ENCODE results near the gene FFAR1.

The FFAR1 gene

GRCh38 chr19:35302446-35302845, 45.3 kb upstream of the FFAR1 start:
- H3K4me3 ChIP-seq (ENCODE audit: low read depth, low read length), result no peak overlapping the region
- DNase-seq (ENCODE audit: low read depth), result no peak
- no peak for TF ChIP-seq CTCF (IDR thresholded peaks at IDR 0.05; ENCODE audit: insufficient read depth, low read depth, low read length, missing control alignments)

DNA sequence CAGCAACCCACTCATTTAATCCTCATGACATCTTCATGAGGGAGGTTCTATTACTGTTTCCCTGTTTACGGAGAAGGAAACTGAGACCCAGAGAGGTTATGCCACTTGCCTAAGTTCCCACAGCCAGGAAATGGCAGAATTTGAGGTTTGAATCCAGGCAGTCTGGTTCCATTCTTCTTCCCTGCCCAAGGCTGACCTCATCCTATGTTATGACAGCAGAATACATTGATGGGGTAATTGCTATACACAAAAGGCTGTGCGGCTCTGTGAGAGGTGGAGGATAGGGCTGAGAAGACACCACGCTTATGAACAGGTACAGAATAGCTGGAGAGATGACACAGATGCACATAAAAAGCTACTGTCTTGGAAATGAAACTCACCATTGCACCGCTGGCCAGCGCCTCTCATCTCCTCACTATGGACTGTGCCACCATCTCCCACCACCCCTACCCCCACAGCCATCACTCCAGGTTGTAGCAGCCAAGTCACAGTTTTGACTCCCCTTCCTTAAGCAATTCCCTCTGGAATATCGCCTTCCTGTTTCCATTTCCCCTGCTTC, 44.3 kb upstream of the FFAR1 start:
- DNase-seq (ENCODE audit: low read depth), result no peak
- TF ChIP-seq CTCF (IDR thresholded peaks at IDR 0.05; ENCODE audit: insufficient read depth, low read depth, low read length, missing control alignments), result no peak
- H3K4me3 ChIP-seq (ENCODE audit: low read depth, low read length), result no peak overlapping the region

DNA sequence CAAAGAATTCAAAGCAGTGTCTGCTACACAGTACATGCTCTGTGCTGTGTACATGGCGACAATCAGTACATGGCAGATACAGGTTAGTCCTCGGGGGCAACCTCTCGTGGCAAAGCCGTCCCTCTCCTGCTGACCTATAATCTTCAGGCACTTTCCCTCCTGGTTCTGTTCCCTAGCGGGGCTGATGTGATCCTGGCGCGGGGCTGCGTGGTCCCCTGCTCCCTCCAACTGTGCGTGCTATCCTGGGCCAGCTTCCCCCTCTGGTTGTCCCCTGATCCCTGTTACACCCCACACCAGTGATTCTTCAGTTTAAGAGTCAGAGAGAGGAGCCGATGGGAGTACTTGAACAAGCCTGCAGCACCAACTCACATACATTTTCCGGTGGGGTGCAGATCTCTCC, 43.7 kb upstream of the FFAR1 start:
- H3K4me3 ChIP-seq (ENCODE audit: low read depth, low read length), result no peak overlapping the region
- no peak for TF ChIP-seq CTCF (IDR thresholded peaks at IDR 0.05; ENCODE audit: insufficient read depth, low read depth, low read length, missing control alignments)
- DNase-seq (ENCODE audit: low read depth), result no peak

DNA sequence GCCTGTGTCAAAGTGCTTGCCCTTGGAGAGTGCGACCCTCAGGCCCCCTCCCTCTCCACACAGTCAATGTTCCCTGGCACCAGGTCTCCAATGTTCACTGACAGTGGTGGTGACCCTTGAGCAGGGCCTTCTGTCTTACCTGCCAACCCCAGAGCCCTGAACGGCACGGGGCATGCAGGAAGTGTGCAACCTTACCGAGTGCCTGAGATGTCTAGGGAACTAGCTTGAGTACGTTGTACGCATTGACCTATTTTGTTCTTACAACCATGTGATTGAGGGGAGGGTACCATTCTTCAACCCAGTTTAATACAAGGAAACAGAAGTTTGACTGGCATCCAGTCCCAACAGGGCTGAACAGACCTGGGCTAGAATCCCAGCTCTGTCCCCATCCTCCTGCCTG, 42.5 kb upstream of the FFAR1 start:
- no peak for TF ChIP-seq CTCF (IDR thresholded peaks at IDR 0.05; ENCODE audit: insufficient read depth, low read depth, low read length, missing control alignments)
- DNase-seq (ENCODE audit: low read depth), result no peak
- no peak overlapping the region for H3K4me3 ChIP-seq (ENCODE audit: low read depth, low read length)

DNA sequence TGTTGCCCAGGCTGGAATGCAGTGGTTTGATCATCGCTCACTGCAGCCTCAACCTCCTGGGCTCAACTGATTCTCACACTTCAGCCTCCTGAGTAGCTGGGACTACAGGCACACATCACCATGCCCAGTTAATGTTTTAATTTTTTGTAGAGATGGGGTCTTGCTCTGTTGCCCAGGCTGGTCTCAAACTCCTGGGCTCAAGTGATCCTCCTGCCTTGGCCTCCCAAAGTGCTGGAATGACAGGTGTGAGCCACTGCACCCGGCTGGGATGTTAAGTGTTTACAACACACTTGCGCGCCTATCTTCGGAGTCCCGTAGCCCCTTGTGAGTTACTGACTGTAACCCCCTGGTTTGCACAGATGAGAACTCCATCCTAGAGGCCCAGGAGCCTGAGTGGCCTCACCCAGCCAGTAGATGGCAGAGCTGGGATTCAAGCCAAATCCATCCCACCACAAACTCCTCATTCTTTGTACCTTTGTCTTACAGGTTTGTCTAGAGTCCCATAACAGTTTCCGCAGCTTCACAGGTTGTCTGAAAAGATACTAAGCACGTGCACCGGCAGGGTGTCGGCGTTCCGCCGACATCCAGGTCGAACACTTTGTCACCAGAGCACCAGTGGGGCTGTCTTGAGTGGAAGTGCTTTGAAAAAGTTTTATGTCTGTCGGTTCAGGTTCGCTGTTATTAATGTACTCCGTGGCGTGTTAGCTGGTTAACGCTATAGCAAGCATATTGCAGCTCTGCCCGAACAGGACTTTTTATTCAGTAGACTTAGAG, 41.0 kb upstream of the FFAR1 start:
- no peak overlapping the region for H3K4me3 ChIP-seq (ENCODE audit: low read depth, low read length)
- DNase-seq (ENCODE audit: low read depth), result peak; percentile 50
- TF ChIP-seq CTCF (IDR thresholded peaks at IDR 0.05; ENCODE audit: insufficient read depth, low read depth, low read length, missing control alignments), result peak; percentile 54

DNA sequence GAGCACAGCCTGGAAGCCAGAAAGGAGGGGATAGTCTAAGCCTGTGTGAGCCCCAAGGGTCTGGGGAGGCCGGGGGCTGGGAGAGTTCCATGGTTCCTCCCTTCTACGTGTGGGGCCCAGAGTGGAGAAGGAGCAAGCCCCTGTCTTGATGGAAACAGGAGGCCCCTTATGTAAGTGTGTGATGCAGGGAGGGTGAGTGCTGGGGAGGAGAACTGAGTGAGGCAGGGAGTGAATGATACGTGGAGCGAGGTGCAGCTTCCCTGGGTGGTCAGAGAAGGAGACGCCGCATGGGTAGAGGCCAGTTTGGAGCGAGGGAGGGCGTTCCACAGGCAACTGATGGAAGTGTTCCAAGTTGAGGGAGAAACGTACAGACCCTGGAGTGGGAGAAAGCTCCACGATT, 39.8 kb upstream of the FFAR1 start:
- DNase-seq (ENCODE audit: low read depth), result no peak
- no peak overlapping the region for H3K4me3 ChIP-seq (ENCODE audit: low read depth, low read length)
- TF ChIP-seq CTCF (IDR thresholded peaks at IDR 0.05; ENCODE audit: insufficient read depth, low read depth, low read length, missing control alignments), result no peak

DNA sequence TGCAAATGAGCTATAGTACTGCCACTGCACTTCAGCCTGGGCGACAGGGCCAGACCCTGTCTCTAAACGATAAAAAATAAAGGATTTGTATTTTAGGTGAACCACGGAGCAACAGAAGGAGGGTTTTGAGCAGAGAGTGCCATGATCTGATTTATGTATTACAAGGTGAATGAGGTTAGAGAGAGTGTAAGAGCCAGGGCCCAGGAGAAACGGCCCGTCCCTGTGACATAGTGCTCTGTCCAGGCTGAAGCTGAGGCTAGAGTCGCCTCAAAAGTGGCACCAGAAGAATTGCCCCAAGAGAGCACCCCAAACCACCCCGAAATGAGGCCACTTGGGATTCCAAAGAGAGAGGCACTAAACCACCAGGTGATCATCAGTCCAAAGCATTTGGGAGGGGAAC, 38.8 kb upstream of the FFAR1 start:
- no peak for TF ChIP-seq CTCF (IDR thresholded peaks at IDR 0.05; ENCODE audit: insufficient read depth, low read depth, low read length, missing control alignments)
- no peak overlapping the region for H3K4me3 ChIP-seq (ENCODE audit: low read depth, low read length)
- no peak for DNase-seq (ENCODE audit: low read depth)

All from GM12865 (cell line).